Naive thymus-derived CD4-positive, alpha-beta T cell (primary cell): ENCODE data around the gene CAMSAP1. TPM values are rescaled to one million over a fixed set of nuclear protein-coding genes. Genes with fewer than 3 reads are reported as not detected.

ENCODE experiments used
- ATAC-seq: fragments of 150-1000 bp; cut with Tn5 transposase; 2 replicates; pipeline ENCODE4 v1.10.0; 2021; ENCODE audit warnings: mild to moderate bottlenecking, moderate library complexity
- CTCF ChIA-PET: fragments of 350-600 bp; sonication (Branson Sonifier 250); formaldehyde crosslinking; loops from one replicate; lab custom pipeline; 2021; ENCODE audit warnings: antibody characterized with exemption; lab: Charles Lee
- POLR2A ChIA-PET: fragments of 350-600 bp; sonication (Branson Sonifier 250); formaldehyde crosslinking; loops from one replicate; lab custom pipeline; 2021; ENCODE audit warnings: antibody characterized with exemption, inconsistent platforms; lab: Charles Lee
- DNase-seq, 9 donors: peaks; one replicate each; pipeline versions ENCODE4 v3.0.0 to v3.0.0-alpha.2; 2020 to 2022; ENCODE audit warnings: mixed read lengths in 1 of 9
- H3K27ac ChIP-seq: one replicate; pipeline ENCODE4 v1.7.0; 2013; ENCODE audit warnings: mild to moderate bottlenecking, low read depth, low read length, moderate library complexity
- H3K27me3 ChIP-seq, 2 donors: one replicate each; pipeline ENCODE4 v1.7.0; 2013; ENCODE audit warnings: low read length in 2 of 2, mild to moderate bottlenecking in 2 of 2, moderate library complexity in 2 of 2; ENCODE audit not compliant: control insufficient read depth in 2 of 2, insufficient read depth in 2 of 2
- H3K36me3 ChIP-seq, 3 experiments: 1 replicate in 2 of 3; 2 replicates in 1 of 3; pipeline ENCODE4 v1.7.0; 2013; ENCODE audit warnings: low read length in 3 of 3, mild to moderate bottlenecking in 3 of 3, moderate library complexity in 1 of 3; ENCODE audit not compliant: insufficient read depth in 3 of 3, control insufficient read depth in 2 of 3
- H3K4me1 ChIP-seq, 2 donors: one replicate each; pipeline ENCODE4 v1.7.0; 2013; ENCODE audit warnings: low read length in 2 of 2, mild to moderate bottlenecking in 2 of 2, moderate library complexity in 1 of 2; ENCODE audit not compliant: control insufficient read depth in 2 of 2, insufficient read depth in 2 of 2
- H3K4me3 ChIP-seq: 2 replicates; pipeline ENCODE4 v1.7.0; 2013; ENCODE audit warnings: mild to moderate bottlenecking, low read length
- H3K9me3 ChIP-seq, 3 experiments: 1 replicate in 2 of 3; 2 replicates in 1 of 3; pipeline ENCODE4 v1.7.0; 2013; ENCODE audit warnings: low read length in 3 of 3; ENCODE audit not compliant: control insufficient read depth in 2 of 3
- H3K27ac Mint-ChIP-seq, 9 donors: one replicate each; pipeline ENCODE4 v1.8.0; 2020 to 2022; ENCODE audit warnings: mixed read lengths in 9 of 9, mild to moderate bottlenecking in 8 of 9, moderate library complexity in 5 of 9, inconsistent platforms in 2 of 9
- H3K27me3 Mint-ChIP-seq, 5 donors: one replicate each; pipeline ENCODE4 v1.8.0; 2021 to 2022; ENCODE audit warnings: mixed read lengths in 5 of 5, mild to moderate bottlenecking in 1 of 5
- H3K36me3 Mint-ChIP-seq, 5 donors: one replicate each; pipeline ENCODE4 v1.8.0; 2020 to 2022; ENCODE audit warnings: mixed read lengths in 5 of 5, mild to moderate bottlenecking in 3 of 5, inconsistent platforms in 1 of 5
- H3K4me1 Mint-ChIP-seq, 7 donors: one replicate each; pipeline ENCODE4 v1.8.0; 2020 to 2022; ENCODE audit warnings: mixed read lengths in 7 of 7, mild to moderate bottlenecking in 3 of 7, inconsistent platforms in 1 of 7
- H3K4me3 Mint-ChIP-seq, 10 donors: one replicate each; pipeline ENCODE4 v1.8.0; 2020 to 2022; ENCODE audit warnings: mild to moderate bottlenecking in 10 of 10, mixed read lengths in 10 of 10, moderate library complexity in 6 of 10, inconsistent platforms in 2 of 10
- H3K9me3 Mint-ChIP-seq, 11 donors: one replicate each; pipeline ENCODE4 v1.8.0; 2020 to 2022; ENCODE audit warnings: mixed read lengths in 11 of 11, mild to moderate bottlenecking in 4 of 11, inconsistent platforms in 1 of 11, moderate library complexity in 1 of 11
- intact Hi-C, 2 donors: fragments of 100-400 bp; cut with micrococcal nuclease; formaldehyde crosslinking; loops; one replicate each; pipeline ENCODE4 v1.15.1; 2023
- polyA plus RNA-seq, 2 donors: library from polyadenylated mRNA; unstranded; fragments of 300-500 nt; fragmentation: Illumina TruSeq; gene quantifications; one replicate each; pipeline ENCODE4 v1.2.3, GENCODE V29; 2021
- total RNA-seq, 6 experiments: library from RNA in 5 of 6; stranded (reverse) in 5 of 6; gene quantifications; 1 replicate in 5 of 6; 2 replicates in 1 of 6; pipeline ENCODE4 v1.2.3 and lab custom pipeline; 2021 to 2026

The CAMSAP1 gene
- total and polyA plus RNA-seq, 7 experiments from 2014 or later = 0.65 to 34.3 (median 21.5) TPM

- peak; percentile 8 for ATAC-seq
- Mint-ChIP-seq H3K27ac (no peak overlapping the region), H3K4me1 (peaks cover 0 to 3% (median 0%) of the 10 kb centered on the region in 7 donors), H3K27me3 (no peaks in the 10 kb centered on the region), H3K9me3 (no peaks in the 10 kb centered on the region), H3K4me3 (no peak overlapping the region), H3K36me3 (no peaks in the 10 kb centered on the region)
- Histone ChIP-seq H3K36me3 (no peaks in the 10 kb centered on the region), H3K4me3 (no peak overlapping the region), H3K27me3 (no peaks in the 10 kb centered on the region), H3K27ac (no peak overlapping the region), H3K4me1 (no peaks in the 10 kb centered on the region), H3K9me3 (no peaks in the 10 kb centered on the region)
- POLR2A ChIA-PET = no interaction called here
- intact Hi-C loops = no loop called here
- CTCF ChIA-PET = no interaction called here
- no peak for DNase-seq
Measured at GRCh38 chr9:135786146-135786690, 121.1 kb downstream of the CAMSAP1 start.

- no peak overlapping the region for H3K27ac ChIP-seq
- H3K4me3 ChIP-seq = no peak overlapping the region
- H3K9me3 ChIP-seq = no peaks in the 10 kb centered on the region
- no peaks in the 10 kb centered on the region for H3K27me3 ChIP-seq
- H3K36me3 ChIP-seq = no peaks in the 10 kb centered on the region
- Mint-ChIP-seq H3K4me3 (no peak overlapping the region), H3K27ac (peak overlapping the region in 1 of 9 donors; percentile 41), H3K4me1 (peaks cover 0 to 3% (median 0%) of the 10 kb centered on the region in 7 donors), H3K9me3 (no peaks in the 10 kb centered on the region), H3K36me3 (no peaks in the 10 kb centered on the region), H3K27me3 (no peaks in the 10 kb centered on the region)
- DNase-seq (no peak), ATAC-seq (no peak)
- no peaks in the 10 kb centered on the region for H3K4me1 ChIP-seq
- ChIA-PET POLR2A (no interaction called here), CTCF (no interaction called here)
- intact Hi-C loops = no loop called here
Measured at GRCh38 chr9:135785013-135785575, 122.3 kb downstream of the CAMSAP1 start.

DNA sequence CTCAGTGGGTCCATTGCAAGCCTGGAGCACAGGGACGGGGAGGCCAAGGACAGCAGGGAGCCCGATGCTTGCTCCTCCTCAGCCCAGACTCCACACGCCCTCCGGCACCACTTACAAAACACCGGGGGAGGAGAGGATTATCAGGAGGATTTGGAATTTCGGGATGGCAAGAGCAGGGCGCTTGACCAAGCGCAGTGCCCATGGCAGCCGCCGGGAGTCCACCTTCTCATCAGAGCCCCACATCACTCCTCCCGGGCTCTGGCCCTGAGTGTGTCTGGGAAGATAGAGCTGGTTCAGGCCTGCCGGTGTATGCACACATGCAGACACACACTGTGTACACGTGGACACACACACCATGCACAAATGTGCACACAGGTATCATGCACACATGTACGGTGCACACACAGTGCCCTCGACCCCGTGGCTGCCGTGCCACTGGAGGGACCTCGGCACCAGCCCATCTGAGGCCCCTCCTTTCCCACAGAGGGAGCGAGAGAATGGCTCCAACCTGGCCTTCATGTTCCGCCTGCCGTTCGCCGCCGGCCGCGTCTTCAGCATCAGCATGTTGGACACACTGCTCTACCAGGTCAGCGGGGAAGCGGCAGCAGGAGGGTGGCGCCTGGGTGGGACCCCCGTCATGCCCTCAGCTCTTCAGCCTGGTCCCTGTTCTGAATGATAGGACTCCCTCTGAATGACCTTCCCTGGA is 123.7 kb downstream of the CAMSAP1 start:
- Histone ChIP-seq H3K27me3 (no peaks in the 10 kb centered on the region), H3K36me3 (no peaks in the 10 kb centered on the region), H3K4me3 (no peak overlapping the region), H3K9me3 (no peaks in the 10 kb centered on the region), H3K4me1 (no peaks in the 10 kb centered on the region), H3K27ac (no peak overlapping the region)
- H3K4me3 Mint-ChIP-seq = no peak overlapping the region
- no peaks in the 10 kb centered on the region for H3K9me3 Mint-ChIP-seq
- H3K27ac Mint-ChIP-seq = no peak overlapping the region
- H3K4me1 Mint-ChIP-seq = peaks cover 0 to 3% (median 0%) of the 10 kb centered on the region in 7 donors
- intact Hi-C loops = no loop called here
- ChIA-PET CTCF (no interaction called here), POLR2A (no interaction called here)
- no peaks in the 10 kb centered on the region for H3K27me3 Mint-ChIP-seq
- ATAC-seq (no peak), DNase-seq (no peak)
- no peaks in the 10 kb centered on the region for H3K36me3 Mint-ChIP-seq

GRCh38 chr9:135782946-135783345 is 124.4 kb downstream of the CAMSAP1 start:
- Mint-ChIP-seq H3K27ac (no peak overlapping the region), H3K27me3 (no peaks in the 10 kb centered on the region), H3K9me3 (no peaks in the 10 kb centered on the region), H3K36me3 (no peaks in the 10 kb centered on the region), H3K4me3 (no peak overlapping the region), H3K4me1 (peaks cover 0 to 3% (median 0%) of the 10 kb centered on the region in 7 donors)
- POLR2A ChIA-PET = no interaction called here
- Histone ChIP-seq H3K4me3 (no peak overlapping the region), H3K9me3 (no peaks in the 10 kb centered on the region), H3K4me1 (no peaks in the 10 kb centered on the region), H3K27ac (no peak overlapping the region), H3K27me3 (no peaks in the 10 kb centered on the region), H3K36me3 (no peaks in the 10 kb centered on the region)
- DNase-seq (no peak), ATAC-seq (no peak)
- CTCF ChIA-PET = no interaction called here
- intact Hi-C loops = no loop called here

DNA sequence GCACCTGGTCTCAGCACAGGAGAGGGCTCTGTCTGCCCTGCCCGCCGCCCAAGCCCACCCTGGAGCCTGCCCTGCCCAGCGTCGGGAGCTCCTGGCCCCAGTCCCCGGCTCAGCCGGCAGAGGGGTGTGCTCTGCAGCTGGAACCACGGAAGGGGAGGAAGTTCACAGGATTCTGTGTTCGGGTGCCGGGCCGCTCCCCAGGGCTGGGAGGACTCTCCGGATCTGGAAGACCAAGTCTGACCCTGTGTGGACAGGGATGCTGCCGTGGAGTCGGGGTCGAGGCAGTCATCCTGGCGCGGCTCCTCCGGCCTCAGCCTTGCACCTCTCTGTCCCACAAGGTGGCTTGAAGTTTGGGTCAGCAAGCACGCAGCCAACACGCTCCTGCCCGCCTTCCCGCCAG is 126.7 kb downstream of the CAMSAP1 start:
- DNase-seq (no peak), ATAC-seq (no peak)
- ChIA-PET POLR2A (no interaction called here), CTCF (no interaction called here)
- H3K9me3 Mint-ChIP-seq = no peaks in the 10 kb centered on the region
- Histone ChIP-seq H3K9me3 (no peaks in the 10 kb centered on the region), H3K27me3 (no peaks in the 10 kb centered on the region), H3K4me1 (no peaks in the 10 kb centered on the region), H3K27ac (no peak overlapping the region), H3K36me3 (no peaks in the 10 kb centered on the region), H3K4me3 (no peak overlapping the region)
- H3K27ac Mint-ChIP-seq = no peak overlapping the region
- H3K4me3 Mint-ChIP-seq = no peak overlapping the region
- no peaks in the 10 kb centered on the region for H3K36me3 Mint-ChIP-seq
- peaks cover 0 to 3% (median 0%) of the 10 kb centered on the region in 7 donors for H3K4me1 Mint-ChIP-seq
- H3K27me3 Mint-ChIP-seq = no peaks in the 10 kb centered on the region
- intact Hi-C loops = no loop called here

- Mint-ChIP-seq H3K27me3 (no peaks in the 10 kb centered on the region), H3K4me1 (peaks cover 0 to 3% (median 0%) of the 10 kb centered on the region in 7 donors), H3K9me3 (no peaks in the 10 kb centered on the region), H3K4me3 (no peak overlapping the region), H3K27ac (no peak overlapping the region), H3K36me3 (no peaks in the 10 kb centered on the region)
- Histone ChIP-seq H3K27me3 (no peaks in the 10 kb centered on the region), H3K4me3 (no peak overlapping the region), H3K9me3 (no peaks in the 10 kb centered on the region), H3K4me1 (no peaks in the 10 kb centered on the region), H3K27ac (no peak overlapping the region), H3K36me3 (no peaks in the 10 kb centered on the region)
- ChIA-PET POLR2A (no interaction called here), CTCF (no interaction called here)
- ATAC-seq (no peak), DNase-seq (no peak)
- intact Hi-C loops = no loop called here
Measured at GRCh38 chr9:135780086-135780485, 127.3 kb downstream of the CAMSAP1 start.

DNA sequence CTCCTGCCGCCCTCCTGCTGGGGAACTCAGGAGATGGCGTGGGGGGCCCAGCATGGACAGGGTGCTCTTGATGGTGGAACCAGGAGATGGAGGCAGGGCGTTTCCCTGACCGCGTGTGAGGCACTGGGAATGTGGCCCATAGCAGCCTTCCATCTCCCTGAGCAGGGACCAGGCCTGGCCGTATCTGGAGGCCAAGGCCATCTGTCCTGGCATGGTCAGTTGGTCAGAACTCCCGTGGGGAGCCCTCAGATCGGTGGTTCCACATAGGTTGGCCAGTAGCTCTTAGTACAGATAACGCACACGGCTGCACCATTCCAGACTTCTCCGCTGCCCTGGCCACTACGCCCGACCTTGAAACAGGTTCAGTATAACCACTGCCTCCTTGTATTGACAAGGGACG is 127.8 kb downstream of the CAMSAP1 start:
- Histone ChIP-seq H3K4me3 (no peak overlapping the region), H3K27me3 (no peaks in the 10 kb centered on the region), H3K27ac (no peak overlapping the region), H3K4me1 (no peaks in the 10 kb centered on the region), H3K36me3 (no peaks in the 10 kb centered on the region), H3K9me3 (no peaks in the 10 kb centered on the region)
- no peak for DNase-seq
- no peaks in the 10 kb centered on the region for H3K36me3 Mint-ChIP-seq
- intact Hi-C loops = no loop called here
- no peaks in the 10 kb centered on the region for H3K27me3 Mint-ChIP-seq
- H3K4me1 Mint-ChIP-seq = peaks cover 0 to 3% (median 0%) of the 10 kb centered on the region in 7 donors
- H3K9me3 Mint-ChIP-seq = no peaks in the 10 kb centered on the region
- H3K4me3 Mint-ChIP-seq = no peak overlapping the region
- POLR2A ChIA-PET = no interaction called here
- CTCF ChIA-PET = no interaction called here
- no peak for ATAC-seq
- no peak overlapping the region for H3K27ac Mint-ChIP-seq
